Measurements from ENCODE around the gene TSEN34.
"Not testable (repeated sequence)": the region's sequence is repeated elsewhere in the genome, so short reads cannot be mapped to it uniquely, and the experiment has no call there.

The TSEN34 gene

GRCh38 chr19:54231077-54231931 lies 40.2 kb downstream of the TSEN34 start:
- H3K4me1 ChIP-seq, result no peaks in the 10 kb centered on the region
- in situ Hi-C loops (cut with MboI; ENCODE audit: low sequenced_read_pairs), result no loop called here
- no peak overlapping the region for H3K4me3 ChIP-seq
- peak; percentile 45 to 90 for DNase-seq (ENCODE audit: low spot score in 2 of 2)
- H3K36me3 ChIP-seq (replicated peaks), result no peaks in the 10 kb centered on the region
- no peaks in the 10 kb centered on the region for H3K27me3 ChIP-seq (ENCODE audit: low read depth)
- H3K9me3 ChIP-seq, result no peaks in the 10 kb centered on the region; the same call in 1 of the 2 replicates

GRCh38 chr19:54233941-54234340 lies 42.8 kb downstream of the TSEN34 start:
- no peak for DNase-seq (ENCODE audit: low spot score in 2 of 2)
- no peak overlapping the region for H3K4me3 ChIP-seq
- H3K36me3 ChIP-seq (replicated peaks), result no peaks in the 10 kb centered on the region
- H3K27me3 ChIP-seq (ENCODE audit: low read depth), result no peaks in the 10 kb centered on the region
- in situ Hi-C loops (cut with MboI; ENCODE audit: low sequenced_read_pairs), result no loop called here
- H3K4me1 ChIP-seq, result no peaks in the 10 kb centered on the region
- H3K9me3 ChIP-seq, result no peaks in the 10 kb centered on the region; the same call in 1 of the 2 replicates

- in situ Hi-C loops (cut with MboI; ENCODE audit: low sequenced_read_pairs); H3K27me3 ChIP-seq (ENCODE audit: low read depth); H3K9me3 ChIP-seq; H3K4me1 ChIP-seq; DNase-seq (ENCODE audit: low spot score in 2 of 2); H3K36me3 ChIP-seq (replicated peaks); H3K4me3 ChIP-seq: not testable (repeated sequence)
These were observed 48.6 kb downstream of the TSEN34 start for GRCh38 chr19:54239491-54240371.

- H3K4me1 ChIP-seq; DNase-seq (ENCODE audit: low spot score in 2 of 2); H3K4me3 ChIP-seq; H3K36me3 ChIP-seq (replicated peaks); H3K9me3 ChIP-seq; in situ Hi-C loops (cut with MboI; ENCODE audit: low sequenced_read_pairs); H3K27me3 ChIP-seq (ENCODE audit: low read depth): not testable (repeated sequence)
These were observed 49.5 kb downstream of the TSEN34 start for GRCh38 chr19:54240372-54241336.

GRCh38 chr19:54242234-54242633 lies 51.1 kb downstream of the TSEN34 start:
- H3K36me3 ChIP-seq (replicated peaks); in situ Hi-C loops (cut with MboI; ENCODE audit: low sequenced_read_pairs); H3K4me1 ChIP-seq; DNase-seq (ENCODE audit: low spot score in 2 of 2); H3K4me3 ChIP-seq; H3K9me3 ChIP-seq; H3K27me3 ChIP-seq (ENCODE audit: low read depth): not testable (repeated sequence)

- in situ Hi-C loops (cut with MboI; ENCODE audit: low sequenced_read_pairs); DNase-seq (ENCODE audit: low spot score in 2 of 2): not testable (repeated sequence)
These were observed 51.5 kb downstream of the TSEN34 start, which contains the start of gene LILRA6 for GRCh38 chr19:54242646-54243045. Gene LILRA6 (minus strand): TSS chr19:54242790.

GRCh38 chr19:54243809-54244208 lies 52.7 kb downstream of the TSEN34 start:
- DNase-seq (ENCODE audit: low spot score in 2 of 2); H3K27me3 ChIP-seq (ENCODE audit: low read depth); H3K9me3 ChIP-seq; in situ Hi-C loops (cut with MboI; ENCODE audit: low sequenced_read_pairs); H3K4me3 ChIP-seq; H3K36me3 ChIP-seq (replicated peaks); H3K4me1 ChIP-seq: not testable (repeated sequence)

More at GRCh38 chr19:54242646-54243045, 51.5 kb downstream of the TSEN34 start, which contains the start of gene LILRA6:
- not testable (repeated sequence) for H3K36me3 ChIP-seq (replicated peaks); H3K4me3 ChIP-seq; H3K27me3 ChIP-seq (ENCODE audit: low read depth); H3K9me3 ChIP-seq; H3K4me1 ChIP-seq

Data from HAP-1 (cell line).